Naive thymus-derived CD4-positive, alpha-beta T cell (primary cell): Measurements from ENCODE around the gene STPG3. TPM values are rescaled to one million over a fixed set of nuclear protein-coding genes. Genes with fewer than 3 reads are reported as not detected.

ENCODE experiments used
- ATAC-seq: fragments of 150-1000 bp; cut with Tn5 transposase; 2 replicates; pipeline ENCODE4 v1.10.0; 2021; ENCODE audit warnings: mild to moderate bottlenecking, moderate library complexity
- CTCF ChIA-PET: fragments of 350-600 bp; sonication (Branson Sonifier 250); formaldehyde crosslinking; loops from one replicate; lab custom pipeline; 2021; ENCODE audit warnings: antibody characterized with exemption; lab: Charles Lee
- POLR2A ChIA-PET: fragments of 350-600 bp; sonication (Branson Sonifier 250); formaldehyde crosslinking; loops from one replicate; lab custom pipeline; 2021; ENCODE audit warnings: antibody characterized with exemption, inconsistent platforms; lab: Charles Lee
- DNase-seq, 9 donors: peaks; one replicate each; pipeline versions ENCODE4 v3.0.0 to v3.0.0-alpha.2; 2020 to 2022; ENCODE audit warnings: mixed read lengths in 1 of 9
- H3K27ac ChIP-seq: one replicate; pipeline ENCODE4 v1.7.0; 2013; ENCODE audit warnings: mild to moderate bottlenecking, low read depth, low read length, moderate library complexity
- H3K27me3 ChIP-seq, 2 donors: one replicate each; pipeline ENCODE4 v1.7.0; 2013; ENCODE audit warnings: low read length in 2 of 2, mild to moderate bottlenecking in 2 of 2, moderate library complexity in 2 of 2; ENCODE audit not compliant: control insufficient read depth in 2 of 2, insufficient read depth in 2 of 2
- H3K36me3 ChIP-seq, 3 experiments: 1 replicate in 2 of 3; 2 replicates in 1 of 3; pipeline ENCODE4 v1.7.0; 2013; ENCODE audit warnings: low read length in 3 of 3, mild to moderate bottlenecking in 3 of 3, moderate library complexity in 1 of 3; ENCODE audit not compliant: insufficient read depth in 3 of 3, control insufficient read depth in 2 of 3
- H3K4me1 ChIP-seq, 2 donors: one replicate each; pipeline ENCODE4 v1.7.0; 2013; ENCODE audit warnings: low read length in 2 of 2, mild to moderate bottlenecking in 2 of 2, moderate library complexity in 1 of 2; ENCODE audit not compliant: control insufficient read depth in 2 of 2, insufficient read depth in 2 of 2
- H3K4me3 ChIP-seq: 2 replicates; pipeline ENCODE4 v1.7.0; 2013; ENCODE audit warnings: mild to moderate bottlenecking, low read length
- H3K9me3 ChIP-seq, 3 experiments: 1 replicate in 2 of 3; 2 replicates in 1 of 3; pipeline ENCODE4 v1.7.0; 2013; ENCODE audit warnings: low read length in 3 of 3; ENCODE audit not compliant: control insufficient read depth in 2 of 3
- H3K27ac Mint-ChIP-seq, 9 donors: one replicate each; pipeline ENCODE4 v1.8.0; 2020 to 2022; ENCODE audit warnings: mixed read lengths in 9 of 9, mild to moderate bottlenecking in 8 of 9, moderate library complexity in 5 of 9, inconsistent platforms in 2 of 9
- H3K27me3 Mint-ChIP-seq, 5 donors: one replicate each; pipeline ENCODE4 v1.8.0; 2021 to 2022; ENCODE audit warnings: mixed read lengths in 5 of 5, mild to moderate bottlenecking in 1 of 5
- H3K36me3 Mint-ChIP-seq, 5 donors: one replicate each; pipeline ENCODE4 v1.8.0; 2020 to 2022; ENCODE audit warnings: mixed read lengths in 5 of 5, mild to moderate bottlenecking in 3 of 5, inconsistent platforms in 1 of 5
- H3K4me1 Mint-ChIP-seq, 7 donors: one replicate each; pipeline ENCODE4 v1.8.0; 2020 to 2022; ENCODE audit warnings: mixed read lengths in 7 of 7, mild to moderate bottlenecking in 3 of 7, inconsistent platforms in 1 of 7
- H3K4me3 Mint-ChIP-seq, 10 donors: one replicate each; pipeline ENCODE4 v1.8.0; 2020 to 2022; ENCODE audit warnings: mild to moderate bottlenecking in 10 of 10, mixed read lengths in 10 of 10, moderate library complexity in 6 of 10, inconsistent platforms in 2 of 10
- H3K9me3 Mint-ChIP-seq, 11 donors: one replicate each; pipeline ENCODE4 v1.8.0; 2020 to 2022; ENCODE audit warnings: mixed read lengths in 11 of 11, mild to moderate bottlenecking in 4 of 11, inconsistent platforms in 1 of 11, moderate library complexity in 1 of 11
- intact Hi-C, 2 donors: fragments of 100-400 bp; cut with micrococcal nuclease; formaldehyde crosslinking; loops; one replicate each; pipeline ENCODE4 v1.15.1; 2023
- polyA plus RNA-seq, 2 donors: library from polyadenylated mRNA; unstranded; fragments of 300-500 nt; fragmentation: Illumina TruSeq; gene quantifications; one replicate each; pipeline ENCODE4 v1.2.3, GENCODE V29; 2021
- total RNA-seq, 6 experiments: library from RNA in 5 of 6; stranded (reverse) in 5 of 6; gene quantifications; 1 replicate in 5 of 6; 2 replicates in 1 of 6; pipeline ENCODE4 v1.2.3 and lab custom pipeline; 2021 to 2026

STPG3 gene
- total and polyA plus RNA-seq, 7 experiments from 2014 or later, result not detected

DNA sequence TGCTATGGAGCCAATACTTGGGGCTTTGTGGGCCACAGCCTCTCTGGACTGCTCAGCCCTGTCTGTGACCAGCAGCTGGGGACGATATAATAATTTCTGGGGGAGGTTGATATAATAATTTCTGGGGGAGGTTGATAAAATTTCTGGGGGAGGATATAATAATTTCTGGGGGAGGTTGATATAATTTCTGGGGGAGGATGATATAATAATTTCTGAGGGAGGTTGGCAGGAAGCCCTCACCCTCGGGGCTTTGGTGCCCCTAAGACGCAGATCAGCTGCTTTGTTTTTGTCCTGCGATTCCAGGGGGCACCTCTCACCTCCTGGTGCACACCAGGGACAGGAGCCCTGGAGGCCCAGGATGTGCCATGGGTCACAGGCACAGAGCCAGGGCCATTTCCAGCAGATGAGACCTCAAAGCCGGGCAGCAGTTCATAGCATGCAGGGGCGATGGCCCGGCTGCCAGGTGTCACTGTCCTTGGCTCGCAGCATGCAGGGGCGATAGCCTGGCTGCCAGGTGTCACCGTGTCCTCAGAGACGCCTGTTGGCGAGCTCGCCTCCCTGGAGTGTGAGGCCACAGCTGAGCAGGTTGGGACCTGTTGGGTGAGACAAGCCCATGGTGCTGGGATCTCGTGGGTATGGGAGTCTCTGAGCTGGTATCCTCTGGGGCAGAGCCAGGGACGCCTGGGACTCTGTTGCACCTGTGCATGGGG, 22.7 kb downstream of the STPG3 start:
- no peak for DNase-seq
- H3K27me3 Mint-ChIP-seq, result no peaks in the 10 kb centered on the region
- no peak for ATAC-seq
- no peaks in the 10 kb centered on the region for H3K27me3 ChIP-seq
- H3K4me3 ChIP-seq, result no peak overlapping the region
- intact Hi-C loops, result no loop called here
- H3K9me3 Mint-ChIP-seq, result no peaks in the 10 kb centered on the region
- H3K36me3 Mint-ChIP-seq, result peaks cover 1 to 20% (median 4%) of the 10 kb centered on the region in 5 donors
- H3K27ac ChIP-seq, result no peak overlapping the region
- ChIA-PET POLR2A (interaction anchor here (1.3 kb wide), 1 partner anchor 33 kb away, joined by 4 read pairs; the partner anchor contains the start of gene TUBB4B), CTCF (interaction anchor here (0.8 kb wide), 1 partner anchor 90 kb away, joined by 3 read pairs; no protein-coding TSS in a partner anchor)
- H3K36me3 ChIP-seq, result peaks cover 0 to 29% (median 0%) of the 10 kb centered on the region in 3 experiments
- peaks cover 0 to 30% of the 10 kb centered on the region in 2 donors for H3K4me1 ChIP-seq
- H3K4me3 Mint-ChIP-seq, result no peak overlapping the region
- no peaks in the 10 kb centered on the region for H3K9me3 ChIP-seq
- no peak overlapping the region for H3K27ac Mint-ChIP-seq
- peaks cover 15 to 33% (median 26%) of the 10 kb centered on the region in 7 donors for H3K4me1 Mint-ChIP-seq

DNA sequence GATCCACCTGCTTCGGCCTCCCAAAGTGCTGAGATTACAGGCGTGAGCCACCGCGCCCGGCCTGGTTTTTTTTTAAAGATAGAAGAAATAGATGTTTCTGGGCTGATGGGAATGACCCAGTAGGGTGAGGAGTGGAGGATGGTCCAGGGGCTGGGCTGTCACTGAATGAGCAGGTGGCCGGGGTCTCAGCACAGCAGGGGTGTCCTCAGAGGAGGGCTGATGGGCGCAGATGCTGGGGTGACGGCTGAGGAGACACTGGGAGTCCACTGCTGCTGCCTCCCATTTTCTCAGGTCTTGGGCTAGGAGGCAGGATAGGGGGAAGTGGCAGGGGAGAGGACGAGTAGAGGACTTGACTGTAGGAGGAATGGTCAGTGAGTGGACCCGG, 24.1 kb downstream of the STPG3 start:
- CTCF ChIA-PET, result no interaction called here
- H3K27ac ChIP-seq, result no peak overlapping the region
- no peak overlapping the region for H3K4me3 ChIP-seq
- peak overlapping the region in 1 of 10 donors; percentile 57 for H3K4me3 Mint-ChIP-seq
- H3K27me3 ChIP-seq, result no peaks in the 10 kb centered on the region
- intact Hi-C loops, result no loop called here
- peaks cover 13 to 30% (median 20%) of the 10 kb centered on the region in 7 donors for H3K4me1 Mint-ChIP-seq
- H3K27me3 Mint-ChIP-seq, result no peaks in the 10 kb centered on the region
- no peak for DNase-seq
- H3K36me3 ChIP-seq, result peaks cover 0 to 19% (median 0%) of the 10 kb centered on the region in 3 experiments
- peaks cover 0 to 9% (median 4%) of the 10 kb centered on the region in 5 donors for H3K36me3 Mint-ChIP-seq
- peaks cover 0 to 30% of the 10 kb centered on the region in 2 donors for H3K4me1 ChIP-seq
- H3K9me3 Mint-ChIP-seq, result no peaks in the 10 kb centered on the region
- H3K27ac Mint-ChIP-seq, result peak overlapping the region in 2 of 9 donors; percentile 32 to 51
- no peaks in the 10 kb centered on the region for H3K9me3 ChIP-seq
- ATAC-seq, result no peak
- POLR2A ChIA-PET, result no interaction called here

DNA sequence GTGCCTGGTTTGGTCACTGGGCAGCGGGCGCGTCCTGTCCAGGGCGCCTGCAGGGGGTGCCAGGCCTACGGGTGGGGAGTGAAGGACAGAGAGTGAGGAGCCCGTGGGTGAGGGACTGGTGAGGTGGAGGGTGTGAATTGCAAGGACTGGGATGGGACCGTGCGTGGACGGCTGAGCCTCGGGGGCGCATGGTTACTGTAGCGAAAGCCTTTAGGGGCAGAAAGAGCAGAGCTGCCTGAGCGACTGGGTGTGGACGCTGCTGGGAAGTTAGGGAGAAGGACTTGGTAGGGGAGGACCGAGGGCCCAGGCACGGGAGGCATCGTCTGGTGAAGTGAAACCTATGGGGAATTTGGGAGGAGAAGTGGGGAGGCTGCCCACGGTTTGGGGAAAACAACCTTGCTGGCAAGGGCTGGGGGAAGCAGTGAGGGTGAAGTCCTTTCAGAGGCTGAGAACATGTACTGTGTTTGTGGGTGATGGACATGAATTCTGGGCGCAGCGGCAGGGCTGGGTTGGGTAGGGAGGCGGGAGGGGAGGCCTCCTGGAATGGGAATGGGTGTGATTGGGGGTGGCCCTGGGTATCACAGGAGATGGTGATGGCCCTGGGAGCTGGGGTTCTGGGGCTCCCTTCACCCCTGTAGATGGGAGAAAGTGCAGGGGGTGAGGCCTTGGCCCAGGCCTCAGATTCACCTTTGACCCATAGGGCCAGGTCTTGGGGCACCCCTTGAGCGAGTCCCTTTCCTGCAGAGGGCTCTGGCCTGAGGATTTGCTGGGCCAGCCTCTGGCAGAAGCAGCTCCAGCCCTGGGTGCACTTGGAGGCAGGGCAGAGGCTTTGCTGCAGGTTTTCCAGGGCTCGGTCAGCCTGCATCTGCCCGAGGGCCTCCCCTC, 24.7 kb downstream of the STPG3 start:
- H3K27ac ChIP-seq, result no peak overlapping the region
- H3K4me3 ChIP-seq, result no peak overlapping the region
- Mint-ChIP-seq H3K4me1 (peaks cover 13 to 30% (median 20%) of the 10 kb centered on the region in 7 donors), H3K9me3 (no peaks in the 10 kb centered on the region), H3K27ac (peak overlapping the region in 2 of 9 donors; percentile 32 to 51), H3K27me3 (no peaks in the 10 kb centered on the region), H3K4me3 (peak overlapping the region in 1 of 10 donors; percentile 57), H3K36me3 (peaks cover 0 to 9% (median 4%) of the 10 kb centered on the region in 5 donors)
- intact Hi-C loops, result no loop called here
- peaks cover 0 to 30% of the 10 kb centered on the region in 2 donors for H3K4me1 ChIP-seq
- ATAC-seq, result no peak
- H3K9me3 ChIP-seq, result no peaks in the 10 kb centered on the region
- H3K27me3 ChIP-seq, result no peaks in the 10 kb centered on the region
- POLR2A ChIA-PET, result no interaction called here
- no peak for DNase-seq
- peaks cover 0 to 19% (median 0%) of the 10 kb centered on the region in 3 experiments for H3K36me3 ChIP-seq
- CTCF ChIA-PET, result no interaction called here

DNA sequence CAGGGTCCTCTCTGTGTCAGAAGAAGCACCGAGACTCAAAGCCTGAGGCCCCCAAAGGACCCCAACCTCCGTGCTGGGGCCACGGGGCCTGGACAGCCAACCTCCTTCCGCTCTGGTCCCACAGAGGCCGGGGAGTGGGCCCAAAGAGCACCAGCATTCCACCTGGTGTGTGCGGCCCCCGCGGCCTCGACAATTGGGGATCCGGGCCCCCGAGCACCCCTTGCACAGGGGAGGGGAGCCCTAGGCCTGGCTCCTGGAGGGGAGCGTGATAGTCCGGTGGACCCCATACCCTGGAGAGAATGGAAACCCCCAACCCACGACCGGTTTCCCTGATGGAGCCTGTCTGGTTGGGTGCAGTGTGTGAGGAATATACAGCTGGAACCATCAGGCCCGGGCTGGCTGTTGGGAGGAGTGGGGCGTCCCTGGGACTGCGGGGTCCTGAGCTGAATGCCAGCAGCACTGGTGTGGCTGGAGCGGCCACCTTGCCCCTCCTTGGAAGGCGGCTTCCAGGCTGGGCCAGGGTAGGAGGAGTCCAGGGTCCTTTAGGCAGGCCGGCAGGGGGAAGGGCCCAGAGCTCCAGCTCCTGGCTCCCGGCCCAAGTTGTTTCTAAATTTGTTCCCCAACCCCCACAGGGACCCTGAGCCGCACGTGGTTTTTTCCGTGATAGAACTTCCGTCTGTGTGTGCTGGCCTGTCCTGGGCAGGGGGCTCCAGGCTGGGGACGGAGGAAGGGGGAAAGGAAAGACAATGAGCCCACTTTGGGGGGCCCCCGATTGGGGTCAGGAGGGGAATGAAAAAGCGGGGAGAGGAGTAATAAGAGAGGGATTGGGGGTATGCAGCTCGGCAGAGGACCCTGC, 25.6 kb downstream of the STPG3 start:
- Histone ChIP-seq H3K4me1 (peaks cover 0 to 23% of the 10 kb centered on the region in 2 donors), H3K27ac (no peak overlapping the region), H3K27me3 (no peaks in the 10 kb centered on the region), H3K9me3 (no peaks in the 10 kb centered on the region), H3K36me3 (peaks cover 0 to 19% (median 0%) of the 10 kb centered on the region in 3 experiments), H3K4me3 (no peak overlapping the region)
- no peaks in the 10 kb centered on the region for H3K9me3 Mint-ChIP-seq
- POLR2A ChIA-PET, result no interaction called here
- peaks cover 6 to 24% (median 13%) of the 10 kb centered on the region in 7 donors for H3K4me1 Mint-ChIP-seq
- H3K4me3 Mint-ChIP-seq, result peak overlapping the region in 7 of 10 donors; percentile 21 to 89 (median 55)
- H3K27ac Mint-ChIP-seq, result peak overlapping the region in 1 of 9 donors; percentile 89
- intact Hi-C loops, result no loop called here
- H3K36me3 Mint-ChIP-seq, result peaks cover 0 to 6% (median 0%) of the 10 kb centered on the region in 5 donors
- CTCF ChIA-PET, result no interaction called here
- no peaks in the 10 kb centered on the region for H3K27me3 Mint-ChIP-seq
- no peak for DNase-seq
- ATAC-seq, result no peak

DNA sequence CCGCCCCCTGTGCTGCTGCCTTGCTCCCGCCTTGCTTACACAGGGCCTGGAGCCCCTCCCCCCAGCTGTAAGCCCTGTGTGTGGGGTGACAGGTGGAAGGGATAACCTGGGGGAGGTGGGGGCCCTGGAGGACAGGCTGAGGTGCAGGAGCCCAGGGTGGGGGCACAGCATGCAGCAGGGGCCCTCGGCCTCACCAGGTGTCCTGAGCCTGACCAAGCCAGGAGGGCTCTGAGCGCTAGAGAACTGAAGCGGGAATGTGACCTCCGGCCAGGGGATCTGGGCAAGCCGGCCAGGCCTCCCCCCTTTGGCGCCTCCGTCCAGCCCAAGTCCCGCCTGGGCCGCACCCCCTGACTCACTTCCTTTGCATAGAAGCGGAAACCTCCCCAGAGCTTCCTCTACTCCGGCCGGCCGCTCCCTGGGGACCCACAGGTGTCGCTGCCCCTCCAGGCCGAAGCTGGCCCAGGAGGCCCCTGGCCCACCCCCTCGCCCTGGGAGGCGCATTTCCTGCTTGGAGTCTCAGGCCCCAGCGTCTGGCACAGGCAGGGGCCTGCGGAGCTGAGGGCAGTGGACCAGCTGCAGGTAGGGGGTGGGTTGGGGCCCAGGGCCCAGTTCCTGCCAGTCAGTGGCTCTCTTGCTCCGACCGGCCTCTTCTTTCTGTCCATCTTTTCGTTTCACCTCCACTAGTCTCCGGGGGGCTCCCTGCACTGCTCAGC, 26.4 kb downstream of the STPG3 start, which contains the start of gene TOR4A:
TSS of gene TOR4A (plus strand) at position 398 of the 713 bp plus-strand sequence. CDS start 964 bp downstream, outside the sequence.
- peaks cover 0 to 1% (median 0%) of the 10 kb centered on the region in 5 donors for H3K27me3 Mint-ChIP-seq
- H3K4me3 Mint-ChIP-seq, result peak within 1 kb of the TSS in 8 of 10 donors; percentile 35 to 89 (median 56)
- peaks cover 6 to 23% (median 15%) of the 10 kb centered on the region in 7 donors for H3K4me1 Mint-ChIP-seq
- peak within 1 kb of the TSS; percentile 43 for H3K4me3 ChIP-seq
- no peaks in the 10 kb centered on the region for H3K9me3 Mint-ChIP-seq
- CTCF ChIA-PET, result no interaction called here
- peak within 1 kb of the TSS; percentile 41 for H3K27ac ChIP-seq
- H3K36me3 Mint-ChIP-seq, result peaks cover 0 to 6% (median 1%) of the 10 kb centered on the region in 5 donors
- peaks cover 0 to 16% of the 10 kb centered on the region in 2 donors for H3K4me1 ChIP-seq
- H3K9me3 ChIP-seq, result no peaks in the 10 kb centered on the region
- ATAC-seq (peak; percentile 86), DNase-seq (peak in 1 of 9 donors; percentile 60)
- POLR2A ChIA-PET, result interaction anchor here (0.5 kb wide), 1 partner anchor 797 kb away, joined by 3 read pairs; no protein-coding TSS in a partner anchor
- intact Hi-C loops, result no loop called here
- H3K27me3 ChIP-seq, result no peaks in the 10 kb centered on the region
- H3K27ac Mint-ChIP-seq, result peak within 1 kb of the TSS in 1 of 9 donors; percentile 89
- H3K36me3 ChIP-seq, result peaks cover 0 to 12% (median 0%) of the 10 kb centered on the region in 3 experiments
